AG08395 (cell line): ENCODE results near the gene ADGRF4.

Experiments
- DNase-seq: peaks from one replicate; pipeline ENCODE4 v3.0.0; 2012; ENCODE audit warnings: mixed read lengths, low spot score

Gene ADGRF4

GRCh38 chr6:47681201-47681990 is 17.0 kb upstream of the ADGRF4 start:
- no peak for DNase-seq

GRCh38 chr6:47686411-47686810 is 12.0 kb upstream of the ADGRF4 start:
- no peak for DNase-seq

- no peak for DNase-seq
These were observed 10.9 kb upstream of the ADGRF4 start for GRCh38 chr6:47687432-47687831.

- no peak for DNase-seq
These were observed 8.2 kb upstream of the ADGRF4 start for GRCh38 chr6:47690214-47690613.

GRCh38 chr6:47690791-47691190 is 7.6 kb upstream of the ADGRF4 start:
- DNase-seq, result no peak

- no peak for DNase-seq
These were observed 455 bp upstream of the ADGRF4 start for GRCh38 chr6:47697925-47698324.

- DNase-seq, result no peak
These were observed 1.7 kb downstream of the ADGRF4 start for GRCh38 chr6:47700053-47700452.

- no peak for DNase-seq
These were observed 2.2 kb downstream of the ADGRF4 start for GRCh38 chr6:47700596-47700995.

- no peak for DNase-seq
These were observed 3.0 kb downstream of the ADGRF4 start for GRCh38 chr6:47701363-47701762.

GRCh38 chr6:47709160-47709559 is 10.8 kb downstream of the ADGRF4 start:
- DNase-seq, result no peak

- DNase-seq, result no peak
These were observed 11.9 kb downstream of the ADGRF4 start for GRCh38 chr6:47710295-47710694.

- DNase-seq, result no peak
These were observed 14.8 kb downstream of the ADGRF4 start for GRCh38 chr6:47713200-47713599.

GRCh38 chr6:47714802-47715201 is 16.4 kb downstream of the ADGRF4 start:
- no peak for DNase-seq

- DNase-seq, result no peak
These were observed 17.4 kb downstream of the ADGRF4 start for GRCh38 chr6:47715782-47716181.

- DNase-seq, result no peak
These were observed 17.8 kb downstream of the ADGRF4 start for GRCh38 chr6:47716207-47716606.

GRCh38 chr6:47718571-47718970 is 20.2 kb downstream of the ADGRF4 start:
- DNase-seq, result no peak

- DNase-seq, result no peak
These were observed 22.8 kb downstream of the ADGRF4 start for GRCh38 chr6:47721189-47721588.

GRCh38 chr6:47722194-47722593 is 23.8 kb downstream of the ADGRF4 start:
- DNase-seq, result no peak

- DNase-seq, result no peak
These were observed 25.9 kb downstream of the ADGRF4 start for GRCh38 chr6:47724300-47724699.

GRCh38 chr6:47727391-47727790 is 29.0 kb downstream of the ADGRF4 start:
- no peak for DNase-seq

GRCh38 chr6:47729019-47729418 is 30.6 kb downstream of the ADGRF4 start:
- no peak for DNase-seq

GRCh38 chr6:47729457-47729856 is 31.1 kb downstream of the ADGRF4 start:
- DNase-seq, result no peak

GRCh38 chr6:47733879-47734558 is 35.6 kb downstream of the ADGRF4 start:
- DNase-seq, result no peak
